Measurements from ENCODE around the gene CCDC137. TPM values are rescaled to one million over a fixed set of nuclear protein-coding genes. Genes with fewer than 3 reads are reported as not detected.

Gene CCDC137
- total and polyA plus RNA-seq, 2 of the 13 experiments (the other 11 are each of a cell fraction or from before 2014, with no cell fraction given): 14.6 to 39.1 TPM

GRCh38 chr17:81713004-81713555 lies 46.5 kb downstream of the CCDC137 start (continued):
- TF ChIP-seq ZMYM2 (CRISPR knock-in tag; IDR thresholded peaks at IDR 0.05): 0 out of 2 replicates have a peak, but pooled peaks have one; percentile 35
- TF ChIP-seq, protein P1, sequence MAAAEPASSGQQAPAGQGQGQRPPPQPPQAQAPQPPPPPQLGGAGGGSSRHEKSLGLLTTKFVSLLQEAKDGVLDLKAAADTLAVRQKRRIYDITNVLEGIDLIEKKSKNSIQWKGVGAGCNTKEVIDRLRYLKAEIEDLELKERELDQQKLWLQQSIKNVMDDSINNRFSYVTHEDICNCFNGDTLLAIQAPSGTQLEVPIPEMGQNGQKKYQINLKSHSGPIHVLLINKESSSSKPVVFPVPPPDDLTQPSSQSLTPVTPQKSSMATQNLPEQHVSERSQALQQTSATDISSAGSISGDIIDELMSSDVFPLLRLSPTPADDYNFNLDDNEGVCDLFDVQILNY (CRISPR knock-in tag; conservative IDR thresholded peaks at IDR 0.05): no peak
- TF ChIP-seq, protein P2, sequence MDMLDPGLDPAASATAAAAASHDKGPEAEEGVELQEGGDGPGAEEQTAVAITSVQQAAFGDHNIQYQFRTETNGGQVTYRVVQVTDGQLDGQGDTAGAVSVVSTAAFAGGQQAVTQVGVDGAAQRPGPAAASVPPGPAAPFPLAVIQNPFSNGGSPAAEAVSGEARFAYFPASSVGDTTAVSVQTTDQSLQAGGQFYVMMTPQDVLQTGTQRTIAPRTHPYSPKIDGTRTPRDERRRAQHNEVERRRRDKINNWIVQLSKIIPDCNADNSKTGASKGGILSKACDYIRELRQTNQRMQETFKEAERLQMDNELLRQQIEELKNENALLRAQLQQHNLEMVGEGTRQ (IDR thresholded peaks at IDR 0.05; ENCODE audit: low read depth, low read length): no peak
- TF ChIP-seq, protein P2 (CRISPR knock-in tag; IDR thresholded peaks at IDR 0.05; ENCODE audit: borderline replicate concordance): no peak
- no peak for TF ChIP-seq SRY (CRISPR knock-in tag; IDR thresholded peaks at IDR 0.05)
- TF ChIP-seq ZNF30 (CRISPR knock-in tag; IDR thresholded peaks at IDR 0.05): peak; percentile 89; the same call in 1 of the 2 replicates
- TF ChIP-seq SATB2 (CRISPR knock-in tag; IDR thresholded peaks at IDR 0.05): no peak

DNA sequence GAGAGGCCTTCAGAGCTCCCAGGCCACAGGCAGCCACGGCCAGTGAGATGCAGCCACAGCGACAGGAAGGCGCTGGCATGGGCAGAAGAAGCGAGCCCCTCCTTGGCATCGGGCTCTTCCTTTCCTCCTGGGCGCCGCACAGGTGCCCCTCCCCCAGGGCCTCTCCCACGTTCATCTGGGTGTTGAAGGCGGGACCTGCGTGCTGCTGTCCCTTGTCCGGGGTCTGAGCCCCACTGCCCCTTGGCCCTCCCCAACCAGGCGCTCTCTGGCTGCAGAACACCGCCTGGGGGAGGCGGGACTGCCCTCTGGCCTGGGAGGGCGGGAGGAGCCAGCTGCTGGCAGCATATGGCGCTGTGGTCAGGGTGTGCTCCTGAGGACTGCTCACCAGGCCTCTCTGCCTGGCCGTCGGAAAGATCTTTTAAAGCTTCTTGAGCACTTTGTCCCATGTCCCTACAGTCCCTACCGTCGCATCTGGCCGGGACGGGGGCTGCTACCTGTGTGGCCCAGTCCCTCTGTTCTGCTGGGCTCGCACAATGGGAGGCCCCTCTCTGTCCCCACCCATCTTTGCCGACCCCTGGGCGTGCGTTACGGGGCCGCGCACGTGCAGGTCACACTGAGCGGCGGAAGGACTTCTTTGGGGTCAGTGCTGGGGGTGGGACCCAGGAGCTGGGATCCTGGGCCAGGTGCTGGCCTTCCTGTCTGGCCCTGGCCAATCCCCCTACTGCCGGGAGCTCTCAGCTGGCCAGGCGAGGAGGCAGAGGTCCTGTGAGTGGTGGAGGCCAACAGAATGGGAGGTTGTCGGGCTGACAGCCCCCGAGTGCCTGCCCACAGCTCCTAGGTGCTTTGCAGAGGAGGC lies 47.2 kb downstream of the CCDC137 start:
- Histone ChIP-seq H3K4me3 (replicated peaks in 1 of 3; ENCODE audit: insufficient read depth in 1 of 3, low read depth in 2 of 3, low read length in 3 of 3) (peak overlapping the region; percentile 87 to 95 (median 92)), H2AFZ (ENCODE audit: low read length) (no peak overlapping the region), H3K9me3 (ENCODE audit: low read length) (no peaks in the 10 kb centered on the region), H3K36me3 (replicated peaks in 1 of 2; ENCODE audit: control insufficient read depth in 1 of 2, insufficient read depth in 2 of 2, low read length in 2 of 2) (peaks cover 19 to 39% of the 10 kb centered on the region in 2 experiments), H3K9ac (ENCODE audit: insufficient read depth, low read depth, low read length) (peak overlapping the region; percentile 93), H3K27ac (ENCODE audit: extremely low read length, insufficient read depth, low read length) (peak overlapping the region; percentile 93), H4K20me1 (ENCODE audit: insufficient read depth, low read length) (no peaks in the 10 kb centered on the region), H3K4me1 (ENCODE audit: insufficient read depth, low read length) (peaks cover 32% of the 10 kb centered on the region), H3K27me3 (ENCODE audit: control insufficient read depth in 1 of 2, insufficient read depth in 2 of 2, low read length in 2 of 2) (no peaks in the 10 kb centered on the region; a peak in 1 of 5 replicates), H3K79me2 (ENCODE audit: insufficient read depth, low read length) (peaks cover 31% of the 10 kb centered on the region), H3K4me2 (ENCODE audit: low read depth, low read length) (peak overlapping the region; percentile 96)
- in situ Hi-C loops (cut with HindIII; ENCODE audit: extremely low pct_ligation_motif_present, low pct_unique_long_range_greater_than_20kb) (no loop called here), intact Hi-C loops (cut with micrococcal nuclease; ENCODE audit: unreplicated experiment) (no loop called here)
- FAIRE-seq (peak; percentile 65), DNase-seq (ENCODE audit: low spot score) (peak; percentile 74), ATAC-seq (peak; percentile 64)
- under 1% methylated on average over 21 of the region's 36 CpGs for WGBS (ENCODE audit: low lambda C conversion rate)
- ChIA-PET POLR2A (interaction anchor here (0.6 to 6.3 kb wide), 21 partner anchors 9 to 390 kb away, joined by 3 to 143 read pairs (median 7); partner anchors contain the start of genes ARL16, CCDC137, DCXR and HGS), CTCF (ENCODE audit: low intra/inter-chr PET ratio, low total read pairs) (no interaction called here)
- no TSS peak for BruUV-seq (replicated peaks)
- 0 out of 2 replicates have a peak, but pooled peaks have one; percentile 62 for TF ChIP-seq ZNF20 (CRISPR knock-in tag; IDR thresholded peaks at IDR 0.05)
- no peak for TF ChIP-seq CHD4 (IDR thresholded peaks at IDR 0.05; ENCODE audit: borderline replicate concordance, low read length)
- TF ChIP-seq SRY (CRISPR knock-in tag; IDR thresholded peaks at IDR 0.05): peak; percentile 73
- TF ChIP-seq SP5 (CRISPR knock-in tag; IDR thresholded peaks at IDR 0.05; ENCODE audit: borderline replicate concordance, low read depth): peak; percentile 93
- TF ChIP-seq SUZ12 (IDR thresholded peaks at IDR 0.05; ENCODE audit: low read depth, low read length): no peak
- TF ChIP-seq PRMT3 (CRISPR knock-in tag; IDR thresholded peaks at IDR 0.05; ENCODE audit: borderline replicate concordance, low read depth): no peak
- TF ChIP-seq CCDC6 (CRISPR knock-in tag; IDR thresholded peaks at IDR 0.05): no peak; the same call in 1 of the 2 replicates
- TF ChIP-seq AGO1 (IDR thresholded peaks at IDR 0.05; ENCODE audit: low read depth, low read length, poor library complexity, severe bottlenecking): peak; percentile 84
- TF ChIP-seq RFXANK (CRISPR knock-in tag; IDR thresholded peaks at IDR 0.05): no peak
- peak; percentile 59; the same call in 1 of the 2 replicates for TF ChIP-seq ZNF841 (CRISPR knock-in tag; IDR thresholded peaks at IDR 0.05; ENCODE audit: borderline replicate concordance)
- peak; percentile 88; the same call in 1 of the 2 replicates for TF ChIP-seq ZNF772 (CRISPR knock-in tag; IDR thresholded peaks at IDR 0.05)
- TF ChIP-seq ZZZ3 (CRISPR knock-in tag; IDR thresholded peaks at IDR 0.05; ENCODE audit: borderline replicate concordance): 0 out of 2 replicates have a peak, but pooled peaks have one; percentile 29
- no peak for TF ChIP-seq ZNF569 (CRISPR knock-in tag; IDR thresholded peaks at IDR 0.05; ENCODE audit: borderline replicate concordance)
- TF ChIP-seq KAT2B (IDR thresholded peaks at IDR 0.05; ENCODE audit: borderline replicate concordance, low read depth, low read length): no peak
